Central memory CD8-positive, alpha-beta T cell (primary cell): ENCODE data around the gene BRIX1.
"Not testable (repeated sequence)": the region's sequence is repeated elsewhere in the genome, so short reads cannot be mapped to it uniquely, and the experiment has no call there.

Experiments used
- ATAC-seq: fragments of 150-1000 bp; cut with Tn5 transposase; replicated peaks from 2 replicates; pipeline ENCODE4 v1.10.0; 2022; ENCODE audit warnings: mild to moderate bottlenecking, moderate FRiP score, moderate number of reproducible peaks; ENCODE audit not compliant: poor library complexity, severe bottlenecking; ENCODE audit errors: extremely low read depth
- DNase-seq, 2 donors: peaks; one replicate each; pipeline ENCODE4 v3.0.0; 2021; ENCODE audit warnings: low spot score in 2 of 2
- H3K27ac Mint-ChIP-seq: one replicate; pipeline ENCODE4 v1.8.0; 2022; ENCODE audit warnings: low read depth, mild to moderate bottlenecking, moderate library complexity, mixed read lengths
- H3K27me3 Mint-ChIP-seq: one replicate; pipeline ENCODE4 v1.8.0; 2022; ENCODE audit warnings: mixed read lengths
- H3K36me3 Mint-ChIP-seq: one replicate; pipeline ENCODE4 v1.8.0; 2022; ENCODE audit warnings: mild to moderate bottlenecking, moderate library complexity, mixed read lengths; ENCODE audit not compliant: insufficient read depth
- H3K4me1 Mint-ChIP-seq: one replicate; pipeline ENCODE4 v1.8.0; 2022; ENCODE audit warnings: mixed read lengths
- H3K4me3 Mint-ChIP-seq: one replicate; pipeline ENCODE4 v1.8.0; 2022; ENCODE audit warnings: mild to moderate bottlenecking, moderate library complexity, mixed read lengths
- H3K9me3 Mint-ChIP-seq: one replicate; pipeline ENCODE4 v1.8.0; 2022; ENCODE audit warnings: mixed read lengths

Gene BRIX1

DNA sequence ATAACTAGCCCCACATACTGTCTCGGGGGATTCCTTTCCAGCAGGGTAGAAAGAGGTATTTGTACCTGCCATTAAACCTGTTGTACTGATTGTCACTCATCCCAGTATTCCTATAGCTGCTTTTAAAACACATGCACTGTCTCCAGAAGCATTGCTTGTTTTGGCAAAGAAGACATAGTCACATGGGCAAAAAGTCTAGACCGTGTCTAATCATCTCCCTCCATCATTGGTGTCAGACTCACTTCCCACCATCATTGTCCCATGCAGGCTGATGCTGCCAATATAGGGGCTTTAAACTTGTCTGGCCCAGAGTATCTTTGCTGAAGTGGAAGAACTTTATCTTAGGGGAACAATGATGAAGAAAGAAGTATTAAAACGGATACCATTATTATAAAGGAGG lies 26.4 kb downstream of the BRIX1 start:
- DNase-seq: no peak
- Mint-ChIP-seq H3K4me3 (no peak overlapping the region), H3K9me3 (no peaks in the 10 kb centered on the region), H3K27ac (no peak overlapping the region), H3K27me3 (no peaks in the 10 kb centered on the region), H3K36me3 (peaks cover 71% of the 10 kb centered on the region), H3K4me1 (no peaks in the 10 kb centered on the region)
- ATAC-seq: no peak

DNA sequence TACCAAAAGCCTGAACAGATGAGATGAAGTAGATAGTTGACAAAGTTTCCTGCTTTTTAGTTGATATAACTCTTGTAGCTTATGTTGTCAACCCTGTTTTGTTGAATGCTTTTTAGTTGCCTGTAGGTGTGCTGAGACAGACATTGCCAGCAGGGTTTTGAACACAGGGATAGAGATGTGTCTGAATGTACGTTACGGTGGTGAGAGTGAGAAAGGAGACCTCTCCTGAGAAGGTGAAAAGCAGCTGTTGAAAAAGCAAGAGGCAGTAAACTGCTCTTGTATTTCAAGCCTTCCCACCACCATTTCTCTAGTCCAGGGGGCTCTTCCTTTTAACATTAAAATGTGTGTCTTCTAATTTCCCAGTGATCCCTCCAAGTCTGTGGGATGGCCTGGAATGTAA lies 28.5 kb downstream of the BRIX1 start:
- H3K4me3 Mint-ChIP-seq: no peak overlapping the region
- H3K27ac Mint-ChIP-seq: no peak overlapping the region
- H3K4me1 Mint-ChIP-seq: no peaks in the 10 kb centered on the region
- no peaks in the 10 kb centered on the region for H3K9me3 Mint-ChIP-seq
- H3K27me3 Mint-ChIP-seq: no peaks in the 10 kb centered on the region
- ATAC-seq (no peak), DNase-seq (no peak)
- peaks cover 62% of the 10 kb centered on the region for H3K36me3 Mint-ChIP-seq

DNA sequence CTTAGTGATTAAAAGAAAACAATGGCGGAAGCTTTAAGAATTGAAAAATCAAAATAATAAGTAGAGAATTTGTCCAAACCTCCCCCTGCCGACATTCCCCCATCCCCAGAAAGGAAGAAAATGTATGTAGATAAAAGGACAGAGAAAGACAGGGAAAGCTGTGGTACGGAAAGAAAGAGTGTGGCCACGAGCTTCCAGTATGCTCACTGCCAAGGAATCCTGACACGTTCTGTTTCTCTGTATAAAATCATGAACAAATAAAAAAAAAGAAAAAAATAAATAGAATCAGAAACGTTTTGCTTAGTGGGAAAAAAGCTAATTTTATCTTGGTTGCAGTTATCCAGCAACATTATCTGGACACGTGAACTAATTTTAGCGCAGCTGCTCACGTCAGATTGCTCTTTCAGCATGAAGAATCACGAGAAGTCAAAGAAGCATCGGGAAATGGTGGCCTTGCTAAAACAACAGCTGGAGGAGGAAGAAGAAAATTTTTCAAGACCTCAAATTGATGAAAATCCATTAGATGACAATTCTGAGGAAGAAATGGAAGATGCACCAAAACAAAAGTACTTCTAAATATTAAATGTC lies 29.0 kb downstream of the BRIX1 start:
- ATAC-seq (no peak), DNase-seq (no peak)
- no peaks in the 10 kb centered on the region for H3K4me1 Mint-ChIP-seq
- H3K27ac Mint-ChIP-seq: no peak overlapping the region
- H3K27me3 Mint-ChIP-seq: no peaks in the 10 kb centered on the region
- peaks cover 64% of the 10 kb centered on the region for H3K36me3 Mint-ChIP-seq
- H3K9me3 Mint-ChIP-seq: no peaks in the 10 kb centered on the region
- no peak overlapping the region for H3K4me3 Mint-ChIP-seq

DNA sequence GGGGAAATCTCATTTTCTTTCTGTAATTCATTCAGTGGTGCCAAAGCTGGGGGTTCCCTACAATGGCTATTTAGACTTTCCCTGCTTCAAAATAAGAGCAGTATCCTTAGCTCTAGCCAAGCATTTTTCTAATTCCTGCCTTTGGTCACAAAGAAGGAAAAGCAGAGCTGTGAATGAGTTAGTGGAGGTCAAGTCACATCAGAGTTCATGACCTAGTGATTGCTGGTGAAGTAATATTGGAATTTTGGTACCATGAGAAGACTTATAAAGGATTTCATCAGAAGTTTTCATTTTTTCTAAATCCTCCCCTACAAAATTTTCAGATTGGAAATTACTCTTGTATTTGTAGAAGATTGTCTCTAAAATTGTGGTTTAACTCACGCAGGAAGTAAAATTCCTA lies 41.8 kb downstream of the BRIX1 start:
- Mint-ChIP-seq H3K4me3 (no peak overlapping the region), H3K27me3 (no peaks in the 10 kb centered on the region), H3K36me3 (peaks cover 23% of the 10 kb centered on the region), H3K4me1 (no peaks in the 10 kb centered on the region), H3K9me3 (no peaks in the 10 kb centered on the region), H3K27ac (no peak overlapping the region)
- DNase-seq (no peak), ATAC-seq (no peak)

DNA sequence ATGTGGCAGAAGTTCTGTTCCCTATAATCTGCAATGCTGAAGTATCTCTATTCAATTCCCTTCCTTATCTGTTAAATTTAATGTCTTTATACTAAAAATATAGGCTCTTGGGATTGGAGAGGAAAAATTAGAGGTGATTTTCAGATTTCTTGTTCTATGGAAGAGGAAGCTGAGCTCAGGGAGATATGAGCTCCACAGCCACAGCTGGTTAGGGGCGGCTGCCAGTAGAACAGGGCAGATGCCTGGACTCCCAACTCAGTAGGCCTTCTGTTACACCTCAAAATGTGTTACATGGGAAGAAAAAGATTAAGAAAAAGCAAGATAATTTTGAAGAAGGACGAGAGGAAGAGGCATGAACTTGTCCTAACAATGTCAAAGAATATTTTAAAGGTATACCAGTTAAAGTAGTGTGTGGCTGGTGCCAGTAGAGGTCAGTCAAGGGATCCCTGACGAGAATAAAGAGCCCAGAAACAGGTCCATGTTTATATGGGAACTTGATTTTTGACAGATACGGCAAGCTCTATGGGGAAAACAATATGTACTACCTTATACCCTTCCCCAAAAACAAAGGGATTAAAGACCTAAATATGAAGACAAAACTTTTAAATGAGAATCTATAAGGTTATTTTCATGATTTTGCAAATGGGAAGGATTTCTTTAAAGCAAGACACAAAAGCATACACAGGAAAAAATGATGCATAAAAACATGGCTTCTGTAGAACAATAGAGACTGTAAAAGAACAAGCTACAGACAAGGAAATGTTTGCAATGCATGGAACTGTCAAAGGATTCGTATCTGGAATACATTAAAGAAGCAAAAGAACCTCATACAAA lies 42.6 kb downstream of the BRIX1 start:
- Mint-ChIP-seq H3K27me3 (no peaks in the 10 kb centered on the region), H3K9me3 (no peaks in the 10 kb centered on the region), H3K27ac (peak overlapping the region; percentile 38), H3K4me3 (no peak overlapping the region), H3K36me3 (peaks cover 20% of the 10 kb centered on the region), H3K4me1 (no peaks in the 10 kb centered on the region)
- DNase-seq: no peak
- peak; percentile 43 for ATAC-seq

DNA sequence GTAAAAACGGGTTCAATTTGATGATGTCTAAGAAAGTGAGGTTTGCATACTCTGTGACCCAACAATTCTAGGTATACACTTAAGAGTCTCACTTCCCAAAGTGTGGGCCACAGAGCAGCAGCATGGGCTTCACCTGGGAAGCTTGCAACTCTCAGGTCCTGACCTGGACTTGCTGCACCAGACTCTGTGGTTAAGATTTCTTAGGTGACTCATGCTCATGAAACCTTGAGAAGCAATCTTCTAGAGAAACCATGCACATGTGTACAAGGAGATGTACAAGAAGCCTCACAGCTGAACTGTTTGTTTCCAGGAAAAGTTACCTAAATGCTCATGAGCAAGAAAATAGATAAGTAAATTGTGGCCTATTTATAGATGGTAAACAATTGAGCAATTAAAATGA lies 43.8 kb downstream of the BRIX1 start:
- H3K27me3 Mint-ChIP-seq: no peaks in the 10 kb centered on the region
- H3K4me1 Mint-ChIP-seq: no peaks in the 10 kb centered on the region
- DNase-seq: no peak
- peaks cover 14% of the 10 kb centered on the region for H3K36me3 Mint-ChIP-seq
- no peaks in the 10 kb centered on the region for H3K9me3 Mint-ChIP-seq
- H3K27ac Mint-ChIP-seq: no peak overlapping the region
- ATAC-seq: no peak
- no peak overlapping the region for H3K4me3 Mint-ChIP-seq

DNA sequence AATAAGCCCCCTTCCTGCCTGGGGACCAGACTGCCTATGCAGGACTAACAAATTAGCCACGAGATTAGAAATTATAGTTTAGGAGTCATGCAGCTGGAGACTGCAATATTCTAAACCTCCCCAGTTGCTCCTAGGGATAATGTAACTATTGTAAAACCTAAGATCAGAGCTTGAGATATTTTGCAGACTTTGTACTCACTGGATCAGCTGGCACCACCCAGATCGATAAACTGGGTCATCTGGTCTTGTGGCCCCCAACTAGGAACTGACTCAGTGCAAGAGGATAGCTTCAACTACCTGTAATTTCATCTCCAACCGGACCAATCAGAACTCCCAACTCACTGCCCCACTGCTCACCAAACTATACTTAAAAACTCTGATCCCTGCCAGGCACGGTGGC lies 52.0 kb downstream of the BRIX1 start:
- Mint-ChIP-seq H3K27ac (no peak overlapping the region), H3K9me3 (peaks cover 16% of the 10 kb centered on the region), H3K36me3 (no peaks in the 10 kb centered on the region), H3K4me1 (no peaks in the 10 kb centered on the region), H3K27me3 (no peaks in the 10 kb centered on the region), H3K4me3 (no peak overlapping the region)
- ATAC-seq (no peak), DNase-seq (no peak)

DNA sequence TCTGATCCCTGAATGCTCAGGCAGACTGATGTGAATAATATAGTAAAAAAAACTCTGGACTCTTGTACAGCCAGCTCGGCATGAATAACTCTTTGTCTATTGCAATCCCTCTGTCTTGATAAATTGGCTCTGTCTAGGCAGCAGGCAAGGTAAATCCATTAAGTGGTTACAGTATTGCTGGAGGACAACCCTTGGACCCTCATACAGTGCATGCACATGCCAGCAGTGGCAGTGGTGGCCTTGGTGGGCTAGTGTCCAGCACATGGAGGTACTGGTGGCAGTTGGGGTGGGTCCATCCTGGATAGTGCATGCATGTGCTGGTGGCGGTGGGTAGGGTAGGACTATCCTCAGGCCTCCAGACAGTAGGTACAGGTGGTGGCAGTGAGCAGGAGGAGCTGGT lies 52.7 kb downstream of the BRIX1 start:
- Mint-ChIP-seq H3K9me3 (peaks cover 16% of the 10 kb centered on the region), H3K27ac (no peak overlapping the region)

DNA sequence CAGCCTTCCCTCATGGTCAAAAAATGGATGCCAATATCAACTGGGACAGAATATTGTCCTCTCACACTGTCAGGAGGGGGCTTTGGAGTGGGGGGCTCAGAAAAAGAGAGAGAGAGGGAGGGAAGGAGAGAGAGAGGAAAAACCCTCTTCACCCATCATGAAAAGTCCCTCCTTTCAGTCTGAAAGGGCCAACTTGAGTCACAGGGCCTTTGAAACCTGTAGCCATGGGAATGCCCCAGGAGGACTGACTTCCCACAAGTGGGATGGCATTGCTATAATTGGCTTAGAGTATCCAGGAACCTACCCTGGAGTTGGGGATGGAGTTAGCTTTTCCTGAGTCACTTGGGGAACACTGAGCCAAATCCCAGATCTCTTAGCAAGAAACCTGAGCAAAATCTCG lies 55.0 kb downstream of the BRIX1 start:
- Mint-ChIP-seq H3K36me3 (no peaks in the 10 kb centered on the region), H3K9me3 (peaks cover 14% of the 10 kb centered on the region), H3K27me3 (peaks cover 5% of the 10 kb centered on the region), H3K4me3 (no peak overlapping the region), H3K27ac (no peak overlapping the region), H3K4me1 (no peaks in the 10 kb centered on the region)
- ATAC-seq (no peak), DNase-seq (no peak)

More for the DNA sequence above, 52.7 kb downstream of the BRIX1 start:
- no peak overlapping the region for H3K4me3 Mint-ChIP-seq
- no peaks in the 10 kb centered on the region for H3K36me3 Mint-ChIP-seq
- DNase-seq (no peak), ATAC-seq (no peak)
- no peaks in the 10 kb centered on the region for H3K4me1 Mint-ChIP-seq
- H3K27me3 Mint-ChIP-seq: no peaks in the 10 kb centered on the region

DNA sequence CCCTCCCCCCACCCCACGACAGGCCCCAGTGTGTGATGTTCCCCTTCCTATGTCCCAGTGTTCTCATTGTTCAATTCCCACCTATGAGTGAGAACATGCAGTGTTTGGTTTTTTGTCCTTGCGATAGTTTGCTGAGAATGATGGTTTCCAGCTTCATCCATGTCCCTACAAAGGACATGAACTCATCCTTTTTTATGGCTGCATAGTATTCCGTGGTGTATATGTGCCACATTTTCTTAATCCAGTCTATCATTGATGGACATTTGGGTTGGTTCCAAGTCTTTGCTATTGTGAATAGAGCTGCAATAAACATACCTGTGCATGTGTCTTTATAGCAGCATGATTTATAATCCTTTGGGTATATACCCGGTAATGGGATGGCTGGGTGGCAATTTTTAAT lies 56.1 kb downstream of the BRIX1 start:
- H3K27me3 Mint-ChIP-seq: peaks cover 16% of the 10 kb centered on the region
- not testable (repeated sequence) for ATAC-seq, DNase-seq, H3K9me3 Mint-ChIP-seq, H3K4me3 Mint-ChIP-seq, H3K36me3 Mint-ChIP-seq, H3K27ac Mint-ChIP-seq, H3K4me1 Mint-ChIP-seq
